ENCODE data around the gene RNF167. TPM values are rescaled to one million over a fixed set of nuclear protein-coding genes. Genes with fewer than 3 reads are reported as not detected.

RNF167 gene
- total and polyA plus RNA-seq, 2 of the 13 experiments (the other 11 are each of a cell fraction or from before 2014, with no cell fraction given): 44.1 to 45.4 TPM

DNA sequence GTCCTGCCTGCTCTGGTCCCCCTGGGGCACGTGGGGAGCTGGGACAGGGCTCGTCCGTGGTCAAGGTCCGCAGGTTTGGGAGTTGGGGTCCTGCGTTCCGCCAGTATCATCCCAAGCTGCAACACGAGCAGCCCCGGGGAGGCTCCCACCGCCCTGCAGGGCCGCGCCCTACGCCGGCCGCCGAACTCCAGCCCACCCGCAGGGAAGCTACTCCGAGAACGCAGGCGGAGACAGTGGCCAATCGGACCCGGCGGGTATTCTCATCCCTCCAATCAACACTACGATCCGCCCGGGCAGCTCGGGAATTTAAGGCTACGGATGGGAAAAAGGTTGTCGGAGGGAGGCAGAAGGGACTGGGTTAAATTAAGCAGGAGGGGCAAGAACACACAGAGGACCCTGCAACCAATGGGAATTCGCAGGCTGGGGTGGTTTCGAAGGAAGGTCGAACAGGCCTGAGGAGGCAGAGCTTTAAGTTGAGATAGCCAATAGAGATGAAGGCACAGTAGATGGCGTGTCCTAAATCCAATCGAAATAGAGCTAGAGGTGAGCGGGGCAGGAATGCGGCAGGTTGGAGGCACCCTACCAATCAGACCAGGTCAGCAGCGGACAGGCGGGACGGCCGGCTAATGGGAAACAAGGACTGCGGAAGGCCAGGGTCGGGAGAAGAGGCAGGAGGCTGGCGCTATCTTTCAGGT is 26.9 kb downstream of the RNF167 start (continued):
- TF ChIP-seq SNAI1 (CRISPR knock-in tag; IDR thresholded peaks at IDR 0.05; ENCODE audit: borderline replicate concordance) (no peak), SMAD9 (CRISPR knock-in tag; IDR thresholded peaks at IDR 0.05) (no peak), ZNF614 (CRISPR knock-in tag; IDR thresholded peaks at IDR 0.05; ENCODE audit: borderline replicate concordance) (no peak), HMGA1 (CRISPR knock-in tag; conservative IDR thresholded peaks at IDR 0.05) (no peak), MEIS2 (CRISPR knock-in tag; IDR thresholded peaks at IDR 0.05) (peak; percentile 13), FOXO1 (CRISPR knock-in tag; IDR thresholded peaks at IDR 0.05) (no peak; the same call in 1 of the 2 replicates), POLR2AphosphoS2 (IDR thresholded peaks at IDR 0.05; ENCODE audit: low read depth, low read length) (no peak), NBN (conservative IDR thresholded peaks at IDR 0.05) (no peak), HNF1B (CRISPR knock-in tag; IDR thresholded peaks at IDR 0.05) (0 out of 2 replicates have a peak, but pooled peaks have one; percentile 31), PRPF4 (IDR thresholded peaks at IDR 0.05; ENCODE audit: low read depth, low read length, poor library complexity, severe bottlenecking) (no peak), BORCS8-MEF2B (CRISPR knock-in tag; IDR thresholded peaks at IDR 0.05) (peak; percentile 73), ZNF432 (CRISPR knock-in tag; IDR thresholded peaks at IDR 0.05; ENCODE audit: borderline replicate concordance) (no peak), ZNF207 (IDR thresholded peaks at IDR 0.05; ENCODE audit: borderline replicate concordance) (no peak), NRL (CRISPR knock-in tag; IDR thresholded peaks at IDR 0.05; ENCODE audit: borderline replicate concordance) (no peak), HOXD1 (CRISPR knock-in tag; IDR thresholded peaks at IDR 0.05) (no peak), PAF1 (CRISPR knock-in tag; IDR thresholded peaks at IDR 0.05) (no peak), CAMTA2 (CRISPR knock-in tag; IDR thresholded peaks at IDR 0.05; ENCODE audit: borderline replicate concordance) (no peak), MXI1 (IDR thresholded peaks at IDR 0.05; ENCODE audit: borderline replicate concordance, low read depth, low read length) (no peak), ZNF33B (CRISPR knock-in tag; IDR thresholded peaks at IDR 0.05) (peak; percentile 57; the same call in 1 of the 2 replicates), ZNF552 (CRISPR knock-in tag; IDR thresholded peaks at IDR 0.05; ENCODE audit: borderline replicate concordance) (no peak), SMARCE1 (IDR thresholded peaks at IDR 0.05; ENCODE audit: borderline replicate concordance) (no peak), AHR (CRISPR knock-in tag; IDR thresholded peaks at IDR 0.05) (no peak), HNRNPL (IDR thresholded peaks at IDR 0.05; ENCODE audit: low read depth, low read length) (no peak), CEBPB (IDR thresholded peaks at IDR 0.05; ENCODE audit: borderline replicate concordance, low read depth, low read length) (no peak), PHF20 (CRISPR knock-in tag; IDR thresholded peaks at IDR 0.05) (peak; percentile 31), ZNF337 (CRISPR knock-in tag; IDR thresholded peaks at IDR 0.05; ENCODE audit: borderline replicate concordance, low read depth) (no peak), THAP11 (CRISPR knock-in tag; IDR thresholded peaks at IDR 0.05) (peak; percentile 75; the same call in 1 of the 2 replicates)
- TF ChIP-seq, protein P1, sequence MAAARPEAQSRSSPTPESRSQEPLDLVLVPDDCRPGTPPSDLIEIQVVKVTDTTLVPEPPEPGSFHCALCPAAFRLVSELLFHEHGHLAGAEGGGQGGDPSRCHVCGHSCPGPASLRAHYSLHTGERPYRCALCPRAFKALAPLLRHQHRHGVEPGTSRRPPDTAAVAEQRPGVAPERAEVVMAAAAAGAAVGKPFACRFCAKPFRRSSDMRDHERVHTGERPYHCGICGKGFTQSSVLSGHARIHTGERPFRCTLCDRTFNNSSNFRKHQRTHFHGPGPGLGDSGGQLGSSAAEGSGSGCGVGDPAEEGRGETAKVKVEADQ (CRISPR knock-in tag; IDR thresholded peaks at IDR 0.05; ENCODE audit: borderline replicate concordance): no peak
- TF ChIP-seq, protein P2, sequence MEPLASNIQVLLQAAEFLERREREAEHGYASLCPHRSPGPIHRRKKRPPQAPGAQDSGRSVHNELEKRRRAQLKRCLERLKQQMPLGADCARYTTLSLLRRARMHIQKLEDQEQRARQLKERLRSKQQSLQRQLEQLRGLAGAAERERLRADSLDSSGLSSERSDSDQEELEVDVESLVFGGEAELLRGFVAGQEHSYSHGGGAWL (CRISPR knock-in tag; IDR thresholded peaks at IDR 0.05): 0 out of 2 replicates have a peak, but pooled peaks have one; percentile 35
- TF ChIP-seq, protein P3, sequence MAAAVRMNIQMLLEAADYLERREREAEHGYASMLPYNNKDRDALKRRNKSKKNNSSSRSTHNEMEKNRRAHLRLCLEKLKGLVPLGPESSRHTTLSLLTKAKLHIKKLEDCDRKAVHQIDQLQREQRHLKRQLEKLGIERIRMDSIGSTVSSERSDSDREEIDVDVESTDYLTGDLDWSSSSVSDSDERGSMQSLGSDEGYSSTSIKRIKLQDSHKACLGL (CRISPR knock-in tag; IDR thresholded peaks at IDR 0.05): peak; percentile 55; the same call in 1 of the 2 replicates

Measured in HepG2 (cell line).